NT2/D1 (cell line): Measurements from ENCODE around the gene FGD4.

Experiments used
- SUZ12 ChIP-seq: IDR thresholded peaks from 2 replicates; pipeline ENCODE4 v1.6.1; 2011; ENCODE audit not compliant: insufficient read length, insufficient read depth; ENCODE audit errors: extremely low read depth
- ZNF274 ChIP-seq: IDR thresholded peaks from 2 replicates; pipeline ENCODE4 v1.6.1; 2011; ENCODE audit warnings: mild to moderate bottlenecking, low read depth, low read length

DNA sequence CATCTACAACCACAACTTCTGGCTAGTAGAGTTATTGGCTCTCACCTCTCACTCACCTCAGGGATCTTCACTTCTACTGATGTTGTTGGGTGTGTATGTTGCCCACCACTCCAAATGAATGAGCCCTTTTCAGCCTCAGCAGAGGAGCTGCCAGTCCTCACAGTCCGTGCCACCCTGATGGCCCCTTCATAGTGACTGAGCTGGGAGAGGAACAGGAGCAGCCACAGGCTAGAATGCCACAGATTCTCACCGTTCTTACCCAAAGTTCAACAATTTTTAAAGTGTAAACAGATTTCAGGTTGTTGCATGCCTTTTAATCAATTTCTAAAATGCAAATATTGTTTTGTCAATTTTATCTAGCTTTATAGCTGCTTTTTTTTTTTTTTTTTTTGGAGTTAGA lies 205.2 kb downstream of the FGD4 start:
- TF ChIP-seq ZNF274: no peak
- TF ChIP-seq SUZ12: no peak
